HCT116 (cell line): Measurements from ENCODE around the gene LRRC4C. TPM values are rescaled to one million over a fixed set of nuclear protein-coding genes. Genes with fewer than 3 reads are reported as not detected.

Experiments used
- ATAC-seq: fragments of 200-7000 bp; cut with Tn5 transposase; 2 replicates; pipeline ENCODE4 v1.9.1; 2020; ENCODE audit warnings: mild to moderate bottlenecking, moderate library complexity
- BruUV-seq: library from RNA; stranded (reverse); fragments of 400-500 nt; replicated peaks from 2 replicates; lab custom pipeline; 2021; lab: Mats Ljungman, UMichigan
- CTCF ChIA-PET: fragments of 300-600 bp; sonication (Branson Sonifier 250); formaldehyde crosslinking; loops from one replicate; lab custom pipeline; 2021; ENCODE audit warnings: antibody characterized with exemption; lab: Charles Lee
- POLR2A ChIA-PET: fragments of 300-600, 350-600 bp; sonication (Branson Sonifier 250); formaldehyde crosslinking; loops from one replicate; lab custom pipeline; 2021; ENCODE audit warnings: antibody characterized with exemption; lab: Charles Lee
- RAD21 ChIA-PET, 2 experiments: fragments of 300-600 bp; sonication (Branson Sonifier 250); formaldehyde crosslinking; loops; one replicate each; lab custom pipeline; 2023; ENCODE audit warnings: low total read pairs in 2 of 2; ENCODE audit not compliant: uncharacterized antibody in 2 of 2, unreplicated experiment in 2 of 2, low non-redundant PET in 1 of 2; lab: Charles Lee
- DNase-seq: peaks from one replicate; pipeline ENCODE4 v3.0.0-alpha.2; 2010; ENCODE audit warnings: low read depth, low spot score
- H2AFZ ChIP-seq: fragments of 200-600 bp; shearing (Covaris generic), sonication (generic); 2 replicates; pipeline ENCODE4 v1.6.1; 2017; ENCODE audit warnings: low read depth, mixed run types, mixed read lengths, antibody characterized with exemption, low read length; ENCODE audit not compliant: poor library complexity, severe bottlenecking
- H3K27ac ChIP-seq: 2 replicates; pipeline ENCODE4 v1.5.1; 2012; ENCODE audit warnings: low read depth, low read length
- H3K27me3 ChIP-seq: fragments of 200-600 bp; sonication (generic); 2 replicates; pipeline ENCODE4 v1.6.1; 2016; ENCODE audit warnings: mixed run types, low read length, mixed read lengths; ENCODE audit not compliant: insufficient read depth
- H3K36me3 ChIP-seq, 2 experiments: fragments of 200-500 bp in 1 of 2; fragments of 200-600 bp in 1 of 2; sonication (Bioruptor generic) in 1 of 2; sonication (generic) in 1 of 2; 2 replicates each; pipeline versions ENCODE4 v1.5.1 to v1.6.1; 2014 to 2016; ENCODE audit warnings: low read length in 2 of 2, inconsistent platforms in 1 of 2, mixed read lengths in 1 of 2, mixed run types in 1 of 2; ENCODE audit not compliant: insufficient read depth in 2 of 2, control insufficient read depth in 1 of 2
- H3K4me1 ChIP-seq, 2 experiments: fragments of 200-600 bp in 1 of 2; sonication (generic) in 1 of 2; 2 replicates each; pipeline versions ENCODE4 v1.5.1 to v1.6.1; 2012 to 2017; ENCODE audit warnings: low read length in 2 of 2, inconsistent platforms in 1 of 2, mild to moderate bottlenecking in 1 of 2, mixed read lengths in 1 of 2, mixed run types in 1 of 2, moderate library complexity in 1 of 2; ENCODE audit not compliant: insufficient read depth in 2 of 2, control insufficient read depth in 1 of 2
- H3K4me2 ChIP-seq: fragments of 200-600 bp; sonication (generic); 2 replicates; pipeline ENCODE4 v1.6.1; 2017; ENCODE audit warnings: mixed run types, low read length, mixed read lengths
- H3K4me3 ChIP-seq, 2 experiments: fragments of 200-600 bp in 1 of 2; sonication (generic) in 1 of 2; replicated peaks in 1 of 2; 2 replicates each; pipeline ENCODE4 v1.5.1; 2011 to 2016; ENCODE audit warnings: low read length in 2 of 2, control low read depth in 1 of 2, low read depth in 1 of 2, mild to moderate bottlenecking in 1 of 2, mixed read lengths in 1 of 2, mixed run types in 1 of 2
- H3K79me2 ChIP-seq: fragments of 200-600 bp; sonication (generic); 2 replicates; pipeline ENCODE4 v1.6.1; 2017; ENCODE audit warnings: mild to moderate bottlenecking, mixed run types, low read length, moderate library complexity, mixed read lengths; ENCODE audit not compliant: insufficient read depth
- H3K9ac ChIP-seq: fragments of 200-600 bp; sonication (generic); 2 replicates; pipeline ENCODE4 v1.6.1; 2016; ENCODE audit warnings: low read length, mixed read lengths
- H3K9me2 ChIP-seq: fragments of 200-600 bp; sonication (generic), shearing (Covaris generic); 2 replicates; pipeline ENCODE4 v1.6.1; 2017; ENCODE audit warnings: mixed run types, mild to moderate bottlenecking, moderate library complexity; ENCODE audit not compliant: insufficient read depth
- H3K9me3 ChIP-seq, 2 experiments: fragments of 200-500 bp in 1 of 2; fragments of 200-600 bp in 1 of 2; sonication (Bioruptor generic) in 1 of 2; sonication (generic) in 1 of 2; 2 replicates each; pipeline ENCODE4 v1.6.1; 2014 to 2017; ENCODE audit warnings: low read length in 2 of 2, mixed read lengths in 2 of 2, inconsistent platforms in 1 of 2, low read depth in 1 of 2, mild to moderate bottlenecking in 1 of 2, mixed run types in 1 of 2, moderate library complexity in 1 of 2; ENCODE audit not compliant: control insufficient read depth in 1 of 2, insufficient read depth in 1 of 2
- H4K20me1 ChIP-seq: fragments of 200-600 bp; sonication (generic), shearing (Covaris generic); 2 replicates; pipeline ENCODE4 v1.6.1; 2017; ENCODE audit warnings: mixed run types, mild to moderate bottlenecking, moderate library complexity; ENCODE audit not compliant: insufficient read depth
- CBX3 ChIP-seq: IDR thresholded peaks from 2 replicates; pipeline ENCODE4 v1.6.1; 2012; ENCODE audit warnings: low read depth
- CEBPB ChIP-seq: IDR thresholded peaks from 2 replicates; pipeline ENCODE4 v1.6.1; 2012; ENCODE audit warnings: low read depth
- ELF1 ChIP-seq: IDR thresholded peaks from 2 replicates; pipeline ENCODE4 v1.6.1; 2012; ENCODE audit warnings: low read depth, borderline replicate concordance
- EZH2 ChIP-seq: fragments of 200-600 bp; sonication (generic); IDR thresholded peaks from 2 replicates; pipeline ENCODE4 v1.6.1; 2017; ENCODE audit warnings: antibody characterized with exemption, mixed run types
- EZH2phosphoT487 ChIP-seq: fragments of 200-600 bp; IDR thresholded peaks from 2 replicates; pipeline ENCODE4 v1.6.1; 2018; ENCODE audit warnings: antibody characterized with exemption, borderline replicate concordance
- JUND ChIP-seq: IDR thresholded peaks from 2 replicates; pipeline ENCODE4 v1.6.1; 2012
- POLR2AphosphoS5 ChIP-seq: IDR thresholded peaks from 2 replicates; pipeline ENCODE4 v1.6.1; 2011; ENCODE audit warnings: mild to moderate bottlenecking, low read depth, low read length, moderate library complexity
- RAD21 ChIP-seq: IDR thresholded peaks from 2 replicates; pipeline ENCODE4 v1.6.1; 2012; ENCODE audit warnings: low read depth, mild to moderate bottlenecking
- SP1 ChIP-seq: IDR thresholded peaks from 2 replicates; pipeline ENCODE4 v1.6.1; 2012; ENCODE audit warnings: low read depth
- SRF ChIP-seq: IDR thresholded peaks from 2 replicates; pipeline ENCODE4 v1.6.1; 2012; ENCODE audit warnings: low read depth
- ZFX ChIP-seq: fragments of 450-650 bp; IDR thresholded peaks from 2 replicates; pipeline ENCODE4 v1.6.1; 2017
- intact Hi-C: fragments of 100-400 bp; cut with micrococcal nuclease; formaldehyde crosslinking; loops from 2 replicates; pipeline ENCODE4 v1.10.0; 2022
- total RNA-seq: library from RNA; stranded (reverse); gene quantifications from one replicate; pipeline ENCODE4 v1.2.1, GENCODE V29; 2021; ENCODE audit not compliant: unreplicated experiment
- TF ChIP-seq, protein P1 (sequence below): IDR thresholded peaks from 2 replicates; pipeline ENCODE4 v1.6.1; 2012
- TF ChIP-seq, protein P2 (sequence below): IDR thresholded peaks from 2 replicates; pipeline ENCODE4 v1.6.1; 2012
- TF ChIP-seq, protein P3 (sequence below): IDR thresholded peaks from 2 replicates; pipeline ENCODE4 v1.6.1; 2012; ENCODE audit warnings: low read depth

The LRRC4C gene
- total RNA-seq, 1 experiment from 2014 or later = not detected

DNA sequence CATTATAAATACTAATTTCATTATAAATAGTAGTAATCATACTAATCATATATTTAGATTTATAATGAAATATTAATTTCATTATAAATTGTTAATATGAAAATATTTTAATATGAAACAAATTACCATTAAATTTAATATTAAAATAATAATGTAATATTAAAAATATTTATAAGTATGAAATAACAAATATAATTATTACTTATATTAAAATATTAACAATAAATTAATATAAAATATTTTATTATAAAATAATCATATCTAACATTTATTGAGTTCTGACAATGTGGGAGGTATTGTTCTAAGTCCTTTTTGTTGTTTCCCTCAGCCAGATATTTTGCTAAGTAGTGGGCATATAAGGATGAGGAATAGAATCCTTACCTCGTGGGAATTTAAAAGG, 1341.4 kb downstream of the LRRC4C start:
- no peak overlapping the region for H3K4me2 ChIP-seq
- no peak overlapping the region for H3K4me3 ChIP-seq
- CTCF ChIA-PET = no interaction called here
- no peaks in the 10 kb centered on the region for H3K4me1 ChIP-seq
- no peaks in the 10 kb centered on the region for H3K27me3 ChIP-seq
- no peaks in the 10 kb centered on the region for H3K36me3 ChIP-seq
- no peaks in the 10 kb centered on the region for H3K79me2 ChIP-seq
- BruUV-seq = no TSS peak
- no peaks in the 10 kb centered on the region for H3K9me2 ChIP-seq
- no peak overlapping the region for H2AFZ ChIP-seq
- POLR2A ChIA-PET = no interaction called here
- RAD21 ChIA-PET = no interaction called here
- TF ChIP-seq EZH2 (no peak), POLR2AphosphoS5 (no peak), EZH2phosphoT487 (no peak), JUND (no peak), SRF (no peak), ELF1 (no peak)
- TF ChIP-seq, protein P1, sequence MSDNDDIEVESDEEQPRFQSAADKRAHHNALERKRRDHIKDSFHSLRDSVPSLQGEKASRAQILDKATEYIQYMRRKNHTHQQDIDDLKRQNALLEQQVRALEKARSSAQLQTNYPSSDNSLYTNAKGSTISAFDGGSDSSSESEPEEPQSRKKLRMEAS = no peak
- ATAC-seq (no peak), DNase-seq (no peak)
- H3K27ac ChIP-seq = no peak overlapping the region
- H3K9ac ChIP-seq = no peak overlapping the region
- intact Hi-C loops = no loop called here
- H4K20me1 ChIP-seq = no peaks in the 10 kb centered on the region
- peaks cover 16 to 39% of the 10 kb centered on the region in 2 experiments; a peak in 2 of 4 replicates for H3K9me3 ChIP-seq

DNA sequence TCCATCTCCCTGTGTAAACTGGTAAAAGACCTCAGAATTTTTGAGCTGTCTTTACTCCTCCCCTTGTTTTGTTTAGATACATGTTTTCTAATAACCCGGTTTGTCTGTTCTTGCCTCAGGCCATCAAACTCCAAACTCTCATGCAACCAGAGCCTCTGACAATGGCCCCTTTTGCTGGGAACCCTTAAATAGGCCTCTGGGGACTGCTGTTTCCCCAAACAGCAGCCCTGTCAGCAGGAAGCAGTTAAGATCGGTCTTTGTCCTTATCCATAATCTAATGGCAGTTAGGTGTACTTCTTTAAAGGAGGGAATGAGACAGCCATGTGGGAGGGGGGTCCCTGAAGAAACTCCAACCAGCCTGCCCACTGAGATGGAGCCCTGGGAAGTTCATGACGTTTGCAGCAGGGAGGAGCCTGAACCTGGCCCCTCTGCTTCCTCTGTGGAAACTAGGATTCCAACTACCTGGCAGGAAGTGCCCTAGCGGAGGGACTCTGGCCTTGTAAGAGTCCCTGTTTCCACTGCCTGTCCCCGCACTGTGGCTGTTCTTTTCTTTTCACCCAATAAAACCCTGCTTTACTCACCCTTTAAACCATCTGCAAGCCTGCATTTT, 1354.4 kb downstream of the LRRC4C start:
- DNase-seq (no peak), ATAC-seq (no peak)
- no peaks in the 10 kb centered on the region for H3K36me3 ChIP-seq
- BruUV-seq = no TSS peak
- TF ChIP-seq CBX3 (no peak), RAD21 (no peak), SP1 (no peak), CEBPB (no peak), ZFX (no peak)
- TF ChIP-seq, protein P2, sequence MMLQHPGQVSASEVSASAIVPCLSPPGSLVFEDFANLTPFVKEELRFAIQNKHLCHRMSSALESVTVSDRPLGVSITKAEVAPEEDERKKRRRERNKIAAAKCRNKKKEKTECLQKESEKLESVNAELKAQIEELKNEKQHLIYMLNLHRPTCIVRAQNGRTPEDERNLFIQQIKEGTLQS = no peak
- TF ChIP-seq, protein P3, sequence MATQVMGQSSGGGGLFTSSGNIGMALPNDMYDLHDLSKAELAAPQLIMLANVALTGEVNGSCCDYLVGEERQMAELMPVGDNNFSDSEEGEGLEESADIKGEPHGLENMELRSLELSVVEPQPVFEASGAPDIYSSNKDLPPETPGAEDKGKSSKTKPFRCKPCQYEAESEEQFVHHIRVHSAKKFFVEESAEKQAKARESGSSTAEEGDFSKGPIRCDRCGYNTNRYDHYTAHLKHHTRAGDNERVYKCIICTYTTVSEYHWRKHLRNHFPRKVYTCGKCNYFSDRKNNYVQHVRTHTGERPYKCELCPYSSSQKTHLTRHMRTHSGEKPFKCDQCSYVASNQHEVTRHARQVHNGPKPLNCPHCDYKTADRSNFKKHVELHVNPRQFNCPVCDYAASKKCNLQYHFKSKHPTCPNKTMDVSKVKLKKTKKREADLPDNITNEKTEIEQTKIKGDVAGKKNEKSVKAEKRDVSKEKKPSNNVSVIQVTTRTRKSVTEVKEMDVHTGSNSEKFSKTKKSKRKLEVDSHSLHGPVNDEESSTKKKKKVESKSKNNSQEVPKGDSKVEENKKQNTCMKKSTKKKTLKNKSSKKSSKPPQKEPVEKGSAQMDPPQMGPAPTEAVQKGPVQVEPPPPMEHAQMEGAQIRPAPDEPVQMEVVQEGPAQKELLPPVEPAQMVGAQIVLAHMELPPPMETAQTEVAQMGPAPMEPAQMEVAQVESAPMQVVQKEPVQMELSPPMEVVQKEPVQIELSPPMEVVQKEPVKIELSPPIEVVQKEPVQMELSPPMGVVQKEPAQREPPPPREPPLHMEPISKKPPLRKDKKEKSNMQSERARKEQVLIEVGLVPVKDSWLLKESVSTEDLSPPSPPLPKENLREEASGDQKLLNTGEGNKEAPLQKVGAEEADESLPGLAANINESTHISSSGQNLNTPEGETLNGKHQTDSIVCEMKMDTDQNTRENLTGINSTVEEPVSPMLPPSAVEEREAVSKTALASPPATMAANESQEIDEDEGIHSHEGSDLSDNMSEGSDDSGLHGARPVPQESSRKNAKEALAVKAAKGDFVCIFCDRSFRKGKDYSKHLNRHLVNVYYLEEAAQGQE = no peak
- ChIA-PET POLR2A (no interaction called here), CTCF (no interaction called here), RAD21 (no interaction called here)
- H3K4me1 ChIP-seq = no peaks in the 10 kb centered on the region
- H3K27me3 ChIP-seq = no peaks in the 10 kb centered on the region
- no peak overlapping the region for H3K27ac ChIP-seq
- no peak overlapping the region for H2AFZ ChIP-seq
- H3K79me2 ChIP-seq = no peaks in the 10 kb centered on the region
- no peak overlapping the region for H3K4me2 ChIP-seq
- H3K9me2 ChIP-seq = no peaks in the 10 kb centered on the region
- intact Hi-C loops = no loop called here
- no peaks in the 10 kb centered on the region for H4K20me1 ChIP-seq
- H3K9ac ChIP-seq = no peak overlapping the region
- H3K9me3 ChIP-seq = peaks cover 0 to 16% of the 10 kb centered on the region in 2 experiments; a peak in 2 of 4 replicates
- no peak overlapping the region for H3K4me3 ChIP-seq
